H9 (cell line): Measurements from ENCODE around the gene WDR70. TPM values are rescaled to one million over a fixed set of nuclear protein-coding genes. Genes with fewer than 3 reads are reported as not detected.

Experiments
- DNase-seq: peaks from one replicate; pipeline ENCODE4 v3.0.0-alpha.2; 2017
- H2AFZ ChIP-seq: one replicate; pipeline ENCODE4 v1.6.1; 2013; ENCODE audit warnings: mild to moderate bottlenecking, low read length, control low read depth, moderate library complexity
- H2AK5ac ChIP-seq: 2 replicates; pipeline ENCODE4 v1.6.1; 2013; ENCODE audit warnings: low read length, control low read depth, mixed read lengths; ENCODE audit not compliant: insufficient read length
- H2BK120ac ChIP-seq: one replicate; pipeline ENCODE4 v1.6.1; 2013; ENCODE audit warnings: low read depth, mild to moderate bottlenecking, low read length, control low read depth, inconsistent platforms; ENCODE audit not compliant: poor library complexity, severe bottlenecking
- H2BK12ac ChIP-seq: 2 replicates; pipeline ENCODE4 v1.6.1; 2013; ENCODE audit warnings: low read length, control low read depth, mixed read lengths, low read depth; ENCODE audit not compliant: insufficient read length
- H2BK15ac ChIP-seq: 2 replicates; pipeline ENCODE4 v1.6.1; 2013; ENCODE audit warnings: low read depth, low read length, control low read depth
- H2BK20ac ChIP-seq: one replicate; pipeline ENCODE4 v1.6.1; 2013; ENCODE audit warnings: low read depth, mild to moderate bottlenecking, low read length, control low read depth, inconsistent platforms; ENCODE audit not compliant: poor library complexity, severe bottlenecking
- H2BK5ac ChIP-seq: 2 replicates; pipeline ENCODE4 v1.6.1; 2013; ENCODE audit warnings: low read length, control low read depth, mixed read lengths; ENCODE audit not compliant: insufficient read length
- H3K14ac ChIP-seq: 2 replicates; pipeline ENCODE4 v1.6.1; 2013; ENCODE audit warnings: low read length, control low read depth; ENCODE audit not compliant: insufficient read depth
- H3K18ac ChIP-seq: 2 replicates; pipeline ENCODE4 v1.6.1; 2013; ENCODE audit warnings: low read depth, mild to moderate bottlenecking, mixed read lengths, low read length, control low read depth; ENCODE audit not compliant: insufficient read length
- H3K23ac ChIP-seq: 2 replicates; pipeline ENCODE4 v1.6.1; 2013; ENCODE audit warnings: low read length, control low read depth, mixed read lengths, low read depth; ENCODE audit not compliant: insufficient read length
- H3K23me2 ChIP-seq: 2 replicates; pipeline ENCODE4 v1.6.1; 2013; ENCODE audit warnings: low read depth, mild to moderate bottlenecking, mixed read lengths, low read length, control low read depth; ENCODE audit not compliant: insufficient read length, poor library complexity, severe bottlenecking
- H3K27ac ChIP-seq: 2 replicates; pipeline ENCODE4 v1.5.1; 2013; ENCODE audit warnings: low read length, control low read depth, mixed read lengths, low read depth; ENCODE audit not compliant: insufficient read length
- H3K27me3 ChIP-seq: 2 replicates; pipeline ENCODE4 v1.6.1; 2013; ENCODE audit warnings: low read length, control low read depth, inconsistent platforms; ENCODE audit not compliant: insufficient read depth
- H3K4ac ChIP-seq: 2 replicates; pipeline ENCODE4 v1.6.1; 2013; ENCODE audit warnings: low read depth, mild to moderate bottlenecking, control low read depth, inconsistent platforms, low read length, moderate library complexity
- H3K4me1 ChIP-seq: 2 replicates; pipeline ENCODE4 v1.6.1; 2013; ENCODE audit warnings: low read length, control low read depth, inconsistent platforms; ENCODE audit not compliant: insufficient read depth
- H3K4me2 ChIP-seq: 2 replicates; pipeline ENCODE4 v1.6.1; 2013; ENCODE audit warnings: low read length, control low read depth, mixed read lengths; ENCODE audit not compliant: insufficient read length, insufficient read depth
- H3K56ac ChIP-seq: 2 replicates; pipeline ENCODE4 v1.6.1; 2013; ENCODE audit warnings: low read depth, mild to moderate bottlenecking, mixed read lengths, low read length, control low read depth; ENCODE audit not compliant: insufficient read length
- H3K79me1 ChIP-seq: 2 replicates; pipeline ENCODE4 v1.6.1; 2013; ENCODE audit warnings: low read depth, mild to moderate bottlenecking, moderate library complexity, low read length, control low read depth, inconsistent platforms; ENCODE audit not compliant: insufficient read depth, poor library complexity, severe bottlenecking
- H3K79me2 ChIP-seq: 2 replicates; pipeline ENCODE4 v1.6.1; 2013; ENCODE audit warnings: low read length, control low read depth, inconsistent platforms; ENCODE audit not compliant: insufficient read depth
- H3K9ac ChIP-seq: 2 replicates; pipeline ENCODE4 v1.6.1; 2013; ENCODE audit warnings: low read length, control low read depth, mixed read lengths; ENCODE audit not compliant: insufficient read length; ENCODE audit errors: extremely low read depth
- H3K9me3 ChIP-seq: one replicate; pipeline ENCODE4 v1.6.1; 2013; ENCODE audit warnings: low read depth, low read length, inconsistent platforms; ENCODE audit not compliant: control insufficient read depth
- H3T11ph ChIP-seq: one replicate; pipeline ENCODE4 v1.6.1; 2013; ENCODE audit warnings: mild to moderate bottlenecking, low read length, control low read depth, inconsistent platforms
- H4K20me1 ChIP-seq: one replicate; pipeline ENCODE4 v1.6.1; 2013; ENCODE audit not compliant: control insufficient read depth, insufficient read length, insufficient read depth
- H4K5ac ChIP-seq: 2 replicates; pipeline ENCODE4 v1.6.1; 2013; ENCODE audit warnings: low read depth, mild to moderate bottlenecking, mixed read lengths, low read length, control low read depth; ENCODE audit not compliant: insufficient read length
- H4K8ac ChIP-seq: replicated peaks from 2 replicates; pipeline ENCODE4 v1.6.1; 2013; ENCODE audit warnings: low read length, control low read depth, mixed read lengths, low read depth; ENCODE audit not compliant: insufficient read length
- H4K91ac ChIP-seq: 2 replicates; pipeline ENCODE4 v1.6.1; 2013; ENCODE audit warnings: low read depth, mild to moderate bottlenecking, moderate library complexity, mixed read lengths, low read length, control low read depth; ENCODE audit not compliant: insufficient read length
- H3K27ac Mint-ChIP-seq, 3 experiments: 2 replicates in 2 of 3; 3 replicates in 1 of 3; pipeline ENCODE4 v1.8.0; 2020 to 2021; ENCODE audit warnings: mixed read lengths in 3 of 3, mild to moderate bottlenecking in 1 of 3, moderate library complexity in 1 of 3
- H3K27me3 Mint-ChIP-seq: 2 replicates; pipeline ENCODE4 v1.8.0; 2021; ENCODE audit warnings: low read depth, mild to moderate bottlenecking, moderate library complexity, mixed read lengths
- H3K36me3 Mint-ChIP-seq, 3 experiments: 2 replicates in 2 of 3; 3 replicates in 1 of 3; pipeline ENCODE4 v1.8.0; 2020 to 2021; ENCODE audit warnings: low read depth in 3 of 3, mixed read lengths in 3 of 3; ENCODE audit not compliant: insufficient read depth in 1 of 3
- H3K4me1 Mint-ChIP-seq, 2 experiments: 2 replicates each; pipeline ENCODE4 v1.8.0; 2020; ENCODE audit warnings: mixed read lengths in 2 of 2
- H3K4me3 Mint-ChIP-seq, 2 experiments: 2 replicates in 1 of 2; 3 replicates in 1 of 2; pipeline ENCODE4 v1.8.0; 2020 to 2021; ENCODE audit warnings: mild to moderate bottlenecking in 2 of 2, mixed read lengths in 2 of 2, moderate library complexity in 1 of 2
- H3K9me3 Mint-ChIP-seq, 2 experiments: 2 replicates in 1 of 2; 3 replicates in 1 of 2; pipeline ENCODE4 v1.8.0; 2020; ENCODE audit warnings: mild to moderate bottlenecking in 2 of 2, mixed read lengths in 2 of 2, moderate library complexity in 1 of 2
- CTCF ChIP-seq: fragments of 200-600 bp; sonication (generic); conservative IDR thresholded peaks from 3 replicates; pipeline ENCODE4 v1.8.0; 2021; ENCODE audit warnings: antibody characterized with exemption, mild to moderate bottlenecking
- WGBS: extraction: QIAGEN DNeasy Blood & Tissue Kit; methylation state at CpG from one replicate; pipeline ENCODE4 v1.1.7; 2013; ENCODE audit warnings: missing lambda C conversion rate, low lambda C conversion rate, mixed read lengths; ENCODE audit not compliant: insufficient read length; ENCODE audit errors: extremely low coverage; 5-methylcytosine and 5-hydroxymethylcytosine counted together
- total RNA-seq: library from RNA; stranded (reverse); gene quantifications from 2 replicates; pipeline ENCODE4 v1.2.1, GENCODE V29; 2021

The WDR70 gene
- total RNA-seq, 1 experiment from 2014 or later, result 38.1 TPM

DNA sequence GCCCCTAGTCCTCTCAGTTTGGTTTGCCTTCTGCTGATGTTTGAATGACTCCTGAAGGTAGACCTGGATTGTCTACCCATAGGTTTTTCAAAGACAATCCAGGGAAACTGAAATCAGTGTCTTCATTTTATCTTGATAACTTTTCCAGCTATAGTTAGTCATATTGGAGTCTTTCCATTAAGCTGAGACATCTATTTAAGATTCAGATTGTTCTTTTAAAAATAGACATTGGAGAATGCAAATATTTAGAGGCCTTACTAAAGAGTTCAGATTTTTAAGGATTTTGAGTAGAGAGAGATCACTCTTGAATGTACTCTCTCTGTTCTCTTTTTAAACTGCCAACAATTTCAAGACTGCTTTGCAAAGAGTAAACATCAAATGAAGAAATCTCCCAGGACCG lies 391.7 kb downstream of the WDR70 start:
- no peaks in the 10 kb centered on the region; the same call in 1 of the 2 replicates for H3K27me3 ChIP-seq
- H3K23ac ChIP-seq, result no peak overlapping the region
- no peak overlapping the region for H3K9ac ChIP-seq
- H3K79me1 ChIP-seq, result no peaks in the 10 kb centered on the region
- Mint-ChIP-seq H3K27ac (no peak overlapping the region), H3K36me3 (peaks cover 5 to 14% (median 9%) of the 10 kb centered on the region in 3 experiments), H3K27me3 (peaks cover 2% of the 10 kb centered on the region), H3K4me1 (no peaks in the 10 kb centered on the region), H3K9me3 (peaks cover 12 to 13% of the 10 kb centered on the region in 2 experiments), H3K4me3 (no peak overlapping the region)
- H3K9me3 ChIP-seq, result no peaks in the 10 kb centered on the region
- no peak overlapping the region for H3K4ac ChIP-seq
- no peak overlapping the region for H2BK12ac ChIP-seq
- no peak overlapping the region for H2AK5ac ChIP-seq
- H3K56ac ChIP-seq, result no peak overlapping the region
- no peaks in the 10 kb centered on the region for H3K4me1 ChIP-seq
- H3K14ac ChIP-seq, result no peak overlapping the region
- no peak for TF ChIP-seq CTCF
- no peak overlapping the region for H2BK20ac ChIP-seq
- no peak overlapping the region for H4K91ac ChIP-seq
- H3K27ac ChIP-seq, result no peak overlapping the region
- H2BK15ac ChIP-seq, result no peak overlapping the region
- WGBS, result no CpG with 5 or more reads among the region's 1 CpG
- H4K5ac ChIP-seq, result no peak overlapping the region
- H2AFZ ChIP-seq, result no peak overlapping the region
- H3K18ac ChIP-seq, result no peak overlapping the region
- H3K79me2 ChIP-seq, result no peaks in the 10 kb centered on the region
- H2BK5ac ChIP-seq, result no peak overlapping the region
- H3T11ph ChIP-seq, result no peak overlapping the region
- H4K20me1 ChIP-seq, result no peaks in the 10 kb centered on the region
- no peak for DNase-seq
- H3K23me2 ChIP-seq, result no peaks in the 10 kb centered on the region
- H4K8ac ChIP-seq, result no peak overlapping the region
- no peak overlapping the region for H3K4me2 ChIP-seq
- H2BK120ac ChIP-seq, result no peak overlapping the region
